Gastroesophageal sphincter (tissue), 3 donors: Measurements from ENCODE around the gene ADAMTSL2.

Source experiments
- POLR2AphosphoS5 ChIP-seq: sonication (generic); formaldehyde crosslinking; IDR thresholded peaks from one replicate; pipeline ENCODE4 v1.6.1; 2017; ENCODE audit warnings: antibody characterized with exemption
- TF ChIP-seq, protein P1 (sequence below), 4 experiments: fragments of 200-600 bp in 2 of 4; fragments of 450-650 bp in 2 of 4; sonication (generic) in 1 of 4; IDR thresholded peaks; one replicate each; pipeline ENCODE4 v1.5.1; 2017 to 2019; ENCODE audit warnings: antibody characterized with exemption in 4 of 4, mild to moderate bottlenecking in 2 of 4, moderate library complexity in 2 of 4

DNA sequence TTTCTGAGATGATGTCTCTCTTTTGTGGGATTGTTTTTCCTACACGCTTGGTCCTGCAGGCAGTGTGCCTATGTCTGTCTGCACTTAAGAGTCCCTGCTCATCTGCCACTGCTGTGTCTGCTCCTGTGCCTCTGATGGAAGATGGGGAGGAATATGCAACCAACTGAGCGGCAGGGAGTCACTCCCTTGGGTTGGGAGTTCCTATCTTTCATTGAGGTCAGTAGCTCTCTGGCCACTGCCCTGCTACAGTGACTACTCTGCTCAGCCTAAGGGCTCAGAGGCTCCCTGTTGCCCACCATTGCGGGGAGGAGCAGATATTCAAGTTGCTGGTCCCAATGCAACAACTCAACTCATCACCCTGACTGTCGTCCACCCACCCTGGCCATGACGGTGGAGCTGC, 88.1 kb downstream of the ADAMTSL2 start:
- TF ChIP-seq POLR2AphosphoS5 = no peak
- TF ChIP-seq, protein P1, sequence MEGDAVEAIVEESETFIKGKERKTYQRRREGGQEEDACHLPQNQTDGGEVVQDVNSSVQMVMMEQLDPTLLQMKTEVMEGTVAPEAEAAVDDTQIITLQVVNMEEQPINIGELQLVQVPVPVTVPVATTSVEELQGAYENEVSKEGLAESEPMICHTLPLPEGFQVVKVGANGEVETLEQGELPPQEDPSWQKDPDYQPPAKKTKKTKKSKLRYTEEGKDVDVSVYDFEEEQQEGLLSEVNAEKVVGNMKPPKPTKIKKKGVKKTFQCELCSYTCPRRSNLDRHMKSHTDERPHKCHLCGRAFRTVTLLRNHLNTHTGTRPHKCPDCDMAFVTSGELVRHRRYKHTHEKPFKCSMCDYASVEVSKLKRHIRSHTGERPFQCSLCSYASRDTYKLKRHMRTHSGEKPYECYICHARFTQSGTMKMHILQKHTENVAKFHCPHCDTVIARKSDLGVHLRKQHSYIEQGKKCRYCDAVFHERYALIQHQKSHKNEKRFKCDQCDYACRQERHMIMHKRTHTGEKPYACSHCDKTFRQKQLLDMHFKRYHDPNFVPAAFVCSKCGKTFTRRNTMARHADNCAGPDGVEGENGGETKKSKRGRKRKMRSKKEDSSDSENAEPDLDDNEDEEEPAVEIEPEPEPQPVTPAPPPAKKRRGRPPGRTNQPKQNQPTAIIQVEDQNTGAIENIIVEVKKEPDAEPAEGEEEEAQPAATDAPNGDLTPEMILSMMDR (IDR thresholded peaks at IDR 0.05) = no peak
